Duodenal mucosa (tissue), 2 donors: Measurements from ENCODE around the gene ARHGEF28.

Source experiments
- H3K27ac ChIP-seq: one replicate; pipeline ENCODE4 v1.7.0; 2013; ENCODE audit warnings: low read depth, low read length
- H3K27me3 ChIP-seq, 2 donors: one replicate each; pipeline ENCODE4 v1.7.0; 2013; ENCODE audit warnings: low read length in 2 of 2, control low read depth in 1 of 2; ENCODE audit not compliant: insufficient read depth in 2 of 2, control insufficient read depth in 1 of 2
- H3K36me3 ChIP-seq, 2 donors: one replicate each; pipeline ENCODE4 v1.7.0; 2013; ENCODE audit warnings: low read length in 2 of 2, control low read depth in 1 of 2; ENCODE audit not compliant: insufficient read depth in 2 of 2, control insufficient read depth in 1 of 2
- H3K4me1 ChIP-seq, 2 donors: one replicate each; pipeline ENCODE4 v1.7.0; 2013; ENCODE audit warnings: low read length in 2 of 2, control low read depth in 1 of 2; ENCODE audit not compliant: insufficient read depth in 2 of 2, control insufficient read depth in 1 of 2
- H3K4me3 ChIP-seq, 2 donors: one replicate each; pipeline ENCODE4 v1.7.0; 2013; ENCODE audit warnings: low read length in 2 of 2, low read depth in 1 of 2
- H3K9ac ChIP-seq, 2 donors: one replicate each; pipeline ENCODE4 v1.7.0; 2013; ENCODE audit warnings: low read length in 2 of 2, low read depth in 1 of 2
- H3K9me3 ChIP-seq, 2 donors: one replicate each; pipeline ENCODE4 v1.7.0; 2013; ENCODE audit warnings: low read length in 2 of 2, control low read depth in 1 of 2; ENCODE audit not compliant: control insufficient read depth in 1 of 2

Gene ARHGEF28

DNA sequence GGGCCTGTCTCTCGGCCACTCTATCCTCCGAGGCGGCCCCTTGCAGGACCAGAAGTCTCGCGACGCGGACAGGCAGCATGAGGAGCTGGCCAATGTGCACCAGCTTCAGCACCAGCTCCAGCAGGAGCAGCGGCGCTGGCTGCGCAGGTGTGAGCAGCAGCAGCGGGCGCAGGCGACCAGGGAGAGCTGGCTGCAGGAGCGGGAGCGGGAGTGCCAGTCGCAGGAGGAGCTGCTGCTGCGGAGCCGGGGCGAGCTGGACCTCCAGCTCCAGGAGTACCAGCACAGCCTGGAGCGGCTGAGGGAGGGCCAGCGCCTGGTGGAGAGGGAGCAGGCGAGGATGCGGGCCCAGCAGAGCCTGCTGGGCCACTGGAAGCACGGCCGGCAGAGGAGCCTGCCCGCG, 283.5 kb downstream of the ARHGEF28 start:
- H3K4me3 ChIP-seq: no peak overlapping the region
- no peaks in the 10 kb centered on the region for H3K27me3 ChIP-seq
- H3K4me1 ChIP-seq: peaks cover 0 to 6% of the 10 kb centered on the region in 2 donors
- no peaks in the 10 kb centered on the region for H3K36me3 ChIP-seq
- H3K27ac ChIP-seq: no peak overlapping the region
- no peaks in the 10 kb centered on the region for H3K9me3 ChIP-seq
- no peak overlapping the region for H3K9ac ChIP-seq

- Histone ChIP-seq H3K27me3 (no peaks in the 10 kb centered on the region), H3K27ac (no peak overlapping the region), H3K4me1 (peaks cover 0 to 6% of the 10 kb centered on the region in 2 donors), H3K4me3 (no peak overlapping the region), H3K9ac (no peak overlapping the region), H3K36me3 (no peaks in the 10 kb centered on the region), H3K9me3 (no peaks in the 10 kb centered on the region)
These were observed 285.9 kb downstream of the ARHGEF28 start for GRCh38 chr5:73911761-73912393.

DNA sequence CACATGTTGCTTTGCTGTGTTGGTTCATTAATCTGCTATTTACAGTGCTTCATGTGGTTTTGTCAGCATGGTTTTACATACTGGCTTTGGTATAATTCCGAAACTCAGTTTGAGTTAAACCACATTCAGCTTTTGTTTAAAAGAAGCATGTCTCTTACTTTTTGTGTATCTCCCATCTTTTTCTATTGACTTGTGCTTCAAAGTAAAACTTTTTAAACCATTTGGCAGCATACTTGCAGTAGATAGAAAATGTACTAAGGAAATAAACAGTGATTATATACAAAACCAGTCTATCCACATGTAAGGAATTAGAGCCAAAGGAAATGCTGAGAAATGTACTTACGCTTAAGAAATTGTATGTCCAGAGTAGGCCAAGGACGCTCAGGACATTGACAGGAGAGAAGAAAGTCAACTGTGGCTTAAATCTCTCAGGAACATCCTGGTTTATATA, 286.9 kb downstream of the ARHGEF28 start:
- Histone ChIP-seq H3K4me1 (peaks cover 0 to 6% of the 10 kb centered on the region in 2 donors), H3K4me3 (no peak overlapping the region), H3K9me3 (no peaks in the 10 kb centered on the region), H3K36me3 (no peaks in the 10 kb centered on the region), H3K9ac (no peak overlapping the region), H3K27ac (no peak overlapping the region), H3K27me3 (no peaks in the 10 kb centered on the region)

DNA sequence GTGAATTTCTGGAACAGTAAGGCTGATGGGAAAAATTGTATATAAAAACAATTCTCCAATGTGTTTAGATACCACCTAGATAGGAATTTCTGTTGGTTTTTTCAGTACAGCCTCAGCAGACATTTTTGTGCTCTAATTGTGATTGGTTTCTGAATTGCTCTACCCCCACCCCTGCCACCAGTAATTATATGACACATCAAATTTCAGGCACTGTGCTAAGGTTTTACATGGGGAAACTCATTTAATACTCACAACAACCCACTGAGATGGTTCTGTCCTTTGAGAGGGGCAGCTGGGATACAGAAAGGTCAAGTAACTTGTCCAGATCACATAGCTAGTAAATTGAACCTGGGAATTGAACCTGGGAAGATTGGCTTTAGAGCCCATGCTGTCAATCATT, 288.0 kb downstream of the ARHGEF28 start:
- Histone ChIP-seq H3K9ac (no peak overlapping the region), H3K36me3 (no peaks in the 10 kb centered on the region), H3K4me1 (peaks cover 0 to 6% of the 10 kb centered on the region in 2 donors), H3K4me3 (no peak overlapping the region), H3K9me3 (no peaks in the 10 kb centered on the region), H3K27ac (no peak overlapping the region), H3K27me3 (no peaks in the 10 kb centered on the region)

DNA sequence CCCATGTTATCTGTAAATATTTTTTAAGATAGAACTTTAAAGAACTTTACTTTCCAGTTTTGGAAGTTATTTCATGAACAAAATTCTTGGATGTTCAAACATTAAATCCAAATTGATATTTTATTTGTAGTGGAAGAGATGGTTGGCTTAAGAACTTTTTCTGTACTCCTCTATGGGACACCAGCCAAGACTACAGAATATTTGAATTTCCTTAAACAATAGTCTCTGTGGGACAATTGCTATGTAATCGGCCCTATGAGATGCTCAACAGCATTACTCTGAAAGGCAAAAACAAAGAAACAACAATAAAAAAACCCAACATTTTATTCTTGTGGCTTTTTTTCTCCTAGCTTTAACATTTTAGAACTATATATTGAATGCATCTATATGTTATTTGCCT, 289.3 kb downstream of the ARHGEF28 start:
- no peaks in the 10 kb centered on the region for H3K36me3 ChIP-seq
- H3K9ac ChIP-seq: no peak overlapping the region
- H3K9me3 ChIP-seq: no peaks in the 10 kb centered on the region
- no peak overlapping the region for H3K27ac ChIP-seq
- H3K4me1 ChIP-seq: peaks cover 0 to 6% of the 10 kb centered on the region in 2 donors
- H3K27me3 ChIP-seq: no peaks in the 10 kb centered on the region
- no peak overlapping the region for H3K4me3 ChIP-seq

DNA sequence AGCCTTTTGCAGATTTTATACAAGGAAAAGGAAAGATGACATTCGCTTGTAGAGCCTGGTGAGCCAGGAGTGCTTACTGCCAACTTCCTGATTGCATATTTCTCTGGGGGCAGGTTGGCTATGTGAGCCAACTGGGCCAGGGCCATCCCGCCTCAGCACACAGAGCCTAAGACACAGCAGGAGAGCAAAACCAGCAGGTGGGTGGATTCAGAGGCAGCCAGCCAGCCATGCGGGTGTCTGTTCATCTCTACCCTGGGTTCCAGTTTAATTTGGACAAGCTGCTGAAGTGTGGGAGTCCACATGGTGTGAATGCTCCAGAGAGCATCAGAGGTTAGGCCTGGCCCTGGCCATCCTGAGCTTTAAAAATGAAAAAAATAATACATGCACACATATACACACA, 291.4 kb downstream of the ARHGEF28 start:
- Histone ChIP-seq H3K9me3 (no peaks in the 10 kb centered on the region), H3K4me1 (peaks cover 0 to 20% of the 10 kb centered on the region in 2 donors), H3K4me3 (no peak overlapping the region), H3K36me3 (no peaks in the 10 kb centered on the region), H3K27me3 (no peaks in the 10 kb centered on the region), H3K9ac (no peak overlapping the region), H3K27ac (no peak overlapping the region)

- H3K4me3 ChIP-seq: no peak overlapping the region
- H3K4me1 ChIP-seq: peaks cover 0 to 17% of the 10 kb centered on the region in 2 donors
- H3K9ac ChIP-seq: no peak overlapping the region
- H3K27me3 ChIP-seq: no peaks in the 10 kb centered on the region
- H3K36me3 ChIP-seq: no peaks in the 10 kb centered on the region
- H3K9me3 ChIP-seq: no peaks in the 10 kb centered on the region
- no peak overlapping the region for H3K27ac ChIP-seq
These were observed 291.9 kb downstream of the ARHGEF28 start for GRCh38 chr5:73917891-73918290.

DNA sequence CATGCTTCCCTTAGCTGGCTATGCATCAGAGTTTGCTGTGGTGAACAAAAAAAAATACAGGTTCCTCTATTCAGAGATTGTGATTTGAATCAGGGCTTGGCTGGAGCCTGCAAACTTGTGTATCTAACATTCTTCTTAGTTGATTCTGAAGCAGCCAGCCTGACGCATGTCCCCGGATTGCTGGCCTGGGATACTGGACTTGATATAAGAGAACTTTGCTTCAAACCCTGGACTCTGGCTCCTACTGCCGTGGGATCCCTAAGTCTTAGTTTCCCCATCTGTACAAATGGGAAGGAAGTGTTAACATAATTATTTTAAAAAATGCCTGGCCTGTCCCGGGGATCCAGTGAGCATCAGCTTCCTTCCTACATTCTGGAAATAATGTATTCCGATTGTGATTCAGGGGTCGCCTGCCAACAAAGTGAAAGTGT, 292.8 kb downstream of the ARHGEF28 start:
- Histone ChIP-seq H3K9me3 (no peaks in the 10 kb centered on the region), H3K4me1 (peaks cover 0 to 14% of the 10 kb centered on the region in 2 donors), H3K36me3 (no peaks in the 10 kb centered on the region), H3K4me3 (no peak overlapping the region), H3K9ac (no peak overlapping the region), H3K27ac (no peak overlapping the region), H3K27me3 (no peaks in the 10 kb centered on the region)

DNA sequence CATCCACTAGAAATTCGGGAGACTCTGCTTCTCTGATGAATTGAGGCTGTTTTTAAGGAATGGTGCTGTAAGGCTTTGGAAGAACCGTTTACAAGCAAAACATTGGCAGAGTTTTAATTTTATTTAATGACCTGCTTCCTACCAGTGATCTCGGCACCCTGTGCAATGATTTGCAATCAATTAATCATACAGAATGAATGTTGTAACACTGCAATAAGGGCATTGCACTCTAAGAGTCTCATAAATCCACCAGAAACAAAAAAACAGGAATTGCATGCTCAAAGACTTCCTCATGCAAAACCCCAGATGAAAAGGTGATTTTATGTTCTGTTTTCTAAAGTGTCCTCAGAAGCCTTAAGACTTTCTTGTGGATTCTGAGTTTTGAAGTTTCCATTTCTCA, 295.7 kb downstream of the ARHGEF28 start:
- Histone ChIP-seq H3K27me3 (no peaks in the 10 kb centered on the region), H3K4me1 (peaks cover 0 to 14% of the 10 kb centered on the region in 2 donors), H3K4me3 (no peak overlapping the region), H3K9me3 (no peaks in the 10 kb centered on the region), H3K9ac (no peak overlapping the region), H3K27ac (no peak overlapping the region), H3K36me3 (no peaks in the 10 kb centered on the region)

DNA sequence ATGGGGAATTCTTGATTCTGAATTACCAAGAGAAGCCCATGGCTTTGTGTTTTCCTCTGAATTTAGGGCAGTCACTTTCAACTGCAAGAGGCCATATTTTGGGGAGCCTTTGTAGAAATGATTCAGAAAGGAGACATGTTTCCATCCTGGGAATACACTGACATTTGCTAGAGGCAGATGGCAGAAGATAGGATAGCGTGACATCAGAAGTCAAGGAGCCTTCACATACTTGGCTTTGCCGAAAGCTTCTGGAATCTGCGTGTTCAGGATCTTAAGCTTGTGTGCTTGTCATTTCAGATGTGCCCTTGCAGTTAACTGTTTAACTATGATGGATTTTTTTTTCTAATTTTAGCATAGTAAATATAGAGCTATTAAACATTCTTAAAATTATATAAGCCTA, 296.2 kb downstream of the ARHGEF28 start:
- no peak overlapping the region for H3K27ac ChIP-seq
- no peaks in the 10 kb centered on the region for H3K36me3 ChIP-seq
- H3K9me3 ChIP-seq: no peaks in the 10 kb centered on the region

More for the DNA sequence above, 296.2 kb downstream of the ARHGEF28 start:
- H3K4me1 ChIP-seq: peaks cover 0 to 14% of the 10 kb centered on the region in 2 donors
- H3K9ac ChIP-seq: no peak overlapping the region
- H3K4me3 ChIP-seq: no peak overlapping the region
- no peaks in the 10 kb centered on the region for H3K27me3 ChIP-seq
